Gastrocnemius medialis (tissue), 4 donors: ENCODE results near the gene KIF18B. TPM values are rescaled to one million over a fixed set of nuclear protein-coding genes. Genes with fewer than 3 reads are reported as not detected.

Experiments used
- ATAC-seq, 2 donors: fragments of 150-250 bp; one replicate each; pipeline ENCODE4 v1.9.1; 2016
- DNase-seq, 2 donors: peaks; one replicate each; pipeline ENCODE4 v3.0.0-alpha.2; 2019
- H3K27ac ChIP-seq, 4 donors: fragments of 200-600 bp; sonication (generic); 1 replicate in 1 of 4; 2 replicates in 3 of 4; pipeline ENCODE4 v1.5.1; 2016 to 2018; ENCODE audit warnings: mild to moderate bottlenecking in 2 of 4, moderate library complexity in 1 of 4
- H3K27me3 ChIP-seq, 3 donors: fragments of 200-600 bp; sonication (generic) in 2 of 3; 1 replicate in 1 of 3; 2 replicates in 2 of 3; pipeline versions ENCODE4 v1.5.1 to v1.6.0; 2016 to 2019; ENCODE audit warnings: mild to moderate bottlenecking in 1 of 3, moderate library complexity in 1 of 3
- H3K36me3 ChIP-seq, 2 donors: fragments of 200-600 bp; sonication (generic) in 1 of 2; one replicate each; pipeline ENCODE4 v1.5.1; 2017 to 2018
- H3K4me1 ChIP-seq, 2 donors: fragments of 200-600 bp; sonication (generic) in 1 of 2; one replicate each; pipeline ENCODE4 v1.5.1; 2016 to 2017; ENCODE audit warnings: mild to moderate bottlenecking in 2 of 2
- H3K4me3 ChIP-seq, 4 donors: fragments of 200-600 bp; sonication (generic) in 3 of 4; 1 replicate in 1 of 4; 2 replicates in 3 of 4; pipeline ENCODE4 v1.5.1; 2016 to 2019; ENCODE audit warnings: mild to moderate bottlenecking in 2 of 4
- H3K9me3 ChIP-seq, 3 donors: fragments of 200-600 bp; sonication (generic) in 2 of 3; 1 replicate in 1 of 3; 2 replicates in 2 of 3; pipeline ENCODE4 v1.5.1; 2016 to 2019
- CTCF ChIP-seq, 5 experiments: fragments of 450-650 bp in 3 of 5; fragments of 200-600 bp in 2 of 5; sonication (generic) in 2 of 5; IDR thresholded peaks in 4 of 5; conservative IDR thresholded peaks in 1 of 5; 1 replicate in 4 of 5; 2 replicates in 1 of 5; pipeline ENCODE4 v1.5.1; 2016 to 2019; ENCODE audit warnings: antibody characterized with exemption in 5 of 5, mild to moderate bottlenecking in 3 of 5, moderate library complexity in 3 of 5
- POLR2A ChIP-seq, 2 donors: fragments of 450-650 bp; IDR thresholded peaks; one replicate each; pipeline ENCODE4 v1.6.1; 2017; ENCODE audit warnings: antibody characterized with exemption in 2 of 2, mild to moderate bottlenecking in 2 of 2, moderate library complexity in 2 of 2
- in situ Hi-C, 4 donors: fragments of 200-750 bp; cut with MboI; loops; one replicate each; pipeline versions ENCODE4 v1.15.0 to v1.8.0; 2017; ENCODE audit warnings: low sequenced_read_pairs in 4 of 4
- intact Hi-C: fragments of 100-400 bp; cut with DNase I; formaldehyde crosslinking; loops from one replicate; pipeline ENCODE4 v1.15.1; 2023; ENCODE audit warnings: low total_unique reads
- total RNA-seq, 4 donors: library from RNA; depleted of rRNA; stranded (reverse); fragments of >200 nt; gene quantifications; one replicate each; pipeline versions ENCODE4 v1.1.0 to v1.2.3, GENCODE V29; 2016

The KIF18B gene
- total RNA-seq, 4 donors from 2014 or later = 0.09 to 1.7 TPM; not detected in 2

- in situ Hi-C loops = no loop called here
- intact Hi-C loops = no loop called here
- Histone ChIP-seq H3K27me3 (peaks cover 0 to 11% (median 5%) of the 10 kb centered on the region in 3 donors), H3K27ac (no peak overlapping the region), H3K4me3 (no peak overlapping the region), H3K36me3 (no peaks in the 10 kb centered on the region), H3K9me3 (no peaks in the 10 kb centered on the region), H3K4me1 (no peaks in the 10 kb centered on the region)
- ATAC-seq = no peak
- TF ChIP-seq POLR2A (IDR thresholded peaks at IDR 0.05) (no peak), CTCF (IDR thresholded peaks at IDR 0.05 in 4 of 5, conservative IDR thresholded peaks at IDR 0.05 in 1 of 5) (no peak)
- no peak for DNase-seq
Measured at GRCh38 chr17:44990994-44991393, 43.4 kb upstream of the KIF18B start.

- DNase-seq (no peak), ATAC-seq (no peak)
- H3K4me1 ChIP-seq = no peaks in the 10 kb centered on the region
- H3K27me3 ChIP-seq = peaks cover 0 to 13% (median 7%) of the 10 kb centered on the region in 3 donors
- H3K36me3 ChIP-seq = no peaks in the 10 kb centered on the region
- intact Hi-C loops = no loop called here
- in situ Hi-C loops = no loop called here
- H3K9me3 ChIP-seq = no peaks in the 10 kb centered on the region
- no peak overlapping the region for H3K27ac ChIP-seq
- H3K4me3 ChIP-seq = no peak overlapping the region
- TF ChIP-seq CTCF (IDR thresholded peaks at IDR 0.05 in 4 of 5, conservative IDR thresholded peaks at IDR 0.05 in 1 of 5) (no peak), POLR2A (IDR thresholded peaks at IDR 0.05) (no peak)
Measured at GRCh38 chr17:44989552-44990138, 42.1 kb upstream of the KIF18B start.

GRCh38 chr17:44988044-44988942 lies 40.7 kb upstream of the KIF18B start:
- Histone ChIP-seq H3K36me3 (no peaks in the 10 kb centered on the region), H3K27me3 (peaks cover 0 to 13% (median 3%) of the 10 kb centered on the region in 3 donors), H3K9me3 (no peaks in the 10 kb centered on the region), H3K27ac (no peak overlapping the region), H3K4me1 (no peaks in the 10 kb centered on the region), H3K4me3 (no peak overlapping the region)
- in situ Hi-C loops (no loop called here), intact Hi-C loops (no loop called here)
- ATAC-seq (no peak), DNase-seq (no peak)
- no peak for TF ChIP-seq CTCF (IDR thresholded peaks at IDR 0.05 in 4 of 5, conservative IDR thresholded peaks at IDR 0.05 in 1 of 5)
- TF ChIP-seq POLR2A (IDR thresholded peaks at IDR 0.05) = no peak

- ATAC-seq = peak; percentile 50 to 56
Measured at GRCh38 chr17:44983563-44983962, 36.0 kb upstream of the KIF18B start.

More at GRCh38 chr17:44983563-44983962, 36.0 kb upstream of the KIF18B start:
- in situ Hi-C loops = no loop called here
- H3K27ac ChIP-seq = no peak overlapping the region
- H3K27me3 ChIP-seq = peaks cover 0 to 13% (median 3%) of the 10 kb centered on the region in 3 donors
- no peak for TF ChIP-seq CTCF (IDR thresholded peaks at IDR 0.05 in 4 of 5, conservative IDR thresholded peaks at IDR 0.05 in 1 of 5)
- no peak for TF ChIP-seq POLR2A (IDR thresholded peaks at IDR 0.05)
- no peak overlapping the region for H3K4me3 ChIP-seq
- no peaks in the 10 kb centered on the region for H3K4me1 ChIP-seq
- DNase-seq = peak in 1 of 2 donors; percentile 36
- no peaks in the 10 kb centered on the region for H3K36me3 ChIP-seq
- H3K9me3 ChIP-seq = no peaks in the 10 kb centered on the region
- intact Hi-C loops = no loop called here
